Stomach (tissue), 9 donors: Measurements from ENCODE around the gene HNRNPA2B1. TPM values are rescaled to one million over a fixed set of nuclear protein-coding genes. Genes with fewer than 3 reads are reported as not detected.

Source experiments
- DNase-seq, 2 donors: peaks; one replicate each; pipeline versions ENCODE4 v3.0.0 to v3.0.0-alpha.2; 2013 to 2019
- H3K27ac ChIP-seq, 5 donors: fragments of 200-600 bp in 4 of 5; sonication (generic) in 4 of 5; one replicate each; pipeline ENCODE4 v1.5.1; 2013 to 2019; ENCODE audit warnings: mild to moderate bottlenecking in 1 of 5, moderate library complexity in 1 of 5
- H3K27me3 ChIP-seq, 3 donors: fragments of 200-600 bp; sonication (generic); one replicate each; pipeline ENCODE4 v1.5.1; 2017 to 2019; ENCODE audit warnings: mixed run types in 1 of 3
- H3K36me3 ChIP-seq, 4 donors: fragments of 200-600 bp; sonication (generic); 1 replicate in 3 of 4; 2 replicates in 1 of 4; pipeline ENCODE4 v1.5.1; 2016 to 2019
- H3K4me1 ChIP-seq, 4 donors: fragments of 200-600 bp; sonication (generic); one replicate each; pipeline ENCODE4 v1.5.1; 2016 to 2019
- H3K4me3 ChIP-seq, 4 donors: fragments of 200-600 bp; sonication (generic) in 3 of 4; one replicate each; pipeline ENCODE4 v1.5.1; 2016 to 2019; ENCODE audit warnings: mild to moderate bottlenecking in 1 of 4
- H3K9me3 ChIP-seq, 4 donors: fragments of 200-600 bp; sonication (generic); one replicate each; pipeline ENCODE4 v1.5.1; 2016 to 2019
- EP300 ChIP-seq: sonication (generic); formaldehyde crosslinking; IDR thresholded peaks from one replicate; pipeline ENCODE4 v1.6.1; 2017; ENCODE audit warnings: antibody characterized with exemption
- POLR2A ChIP-seq, 4 donors: fragments of 450-650 bp; IDR thresholded peaks; one replicate each; pipeline ENCODE4 v1.6.1; 2016; ENCODE audit warnings: antibody characterized with exemption in 4 of 4, control low read depth in 2 of 4, mild to moderate bottlenecking in 1 of 4, moderate library complexity in 1 of 4
- POLR2AphosphoS5 ChIP-seq, 3 donors: sonication (generic); formaldehyde crosslinking; IDR thresholded peaks; one replicate each; pipeline ENCODE4 v1.6.1; 2016; ENCODE audit warnings: antibody characterized with exemption in 3 of 3
- WGBS, 5 donors: extraction: QIAGEN DNeasy Blood & Tissue Kit in 3 of 5; methylation state at CpG; one replicate each; pipeline versions ENCODE4 v1.1.5 to v1.1.7; 2013 to 2018; 5-methylcytosine and 5-hydroxymethylcytosine counted together
- intact Hi-C: fragments of 100-400 bp; cut with DNase I; formaldehyde crosslinking; loops from one replicate; pipeline ENCODE4 v1.15.1; 2023; ENCODE audit warnings: low total_unique reads
- polyA plus RNA-seq, 3 donors: library from polyadenylated mRNA; stranded (reverse); fragments of 200-250 nt; gene quantifications; one replicate each; pipeline ENCODE4 v1.2.3, GENCODE V29; 2013
- total RNA-seq, 5 donors: library from RNA; depleted of rRNA; stranded (reverse); fragments of >200 nt; gene quantifications; one replicate each; pipeline versions ENCODE4 v1.1.0 to v1.2.3, GENCODE V29; 2014 to 2016
- TF ChIP-seq, protein P1 (sequence below), 7 experiments: fragments of 450-650 bp in 4 of 7; fragments of 200-600 bp in 3 of 7; sonication (generic) in 3 of 7; IDR thresholded peaks; one replicate each; pipeline ENCODE4 v1.5.1; 2016 to 2019; ENCODE audit warnings: antibody characterized with exemption in 7 of 7, control low read depth in 2 of 7, mild to moderate bottlenecking in 1 of 7
- donor health status: healthy with polysubstance abuse.
- donor health status: Bipolar disorder and iron deficiency.
- donor health status: healthy.

Gene HNRNPA2B1
- total and polyA plus RNA-seq, 8 donors: 142 to 464 (median 304) TPM

GRCh38 chr7:26216049-26216448, 15.5 kb upstream of the HNRNPA2B1 start:
- no peak overlapping the region for H3K27ac ChIP-seq
- no peaks in the 10 kb centered on the region for H3K27me3 ChIP-seq
- H3K9me3 ChIP-seq: no peaks in the 10 kb centered on the region
- H3K4me3 ChIP-seq: no peak overlapping the region
- H3K36me3 ChIP-seq: peaks cover 0 to 26% (median 23%) of the 10 kb centered on the region in 4 donors
- intact Hi-C loops: no loop called here
- 63 to 78% (median 74%) methylated on average over 2 of the region's 2 CpGs for WGBS, 5 donors
- DNase-seq: no peak
- TF ChIP-seq EP300 (no peak), POLR2AphosphoS5 (IDR thresholded peaks at IDR 0.05) (no peak), POLR2A (IDR thresholded peaks at IDR 0.05) (no peak)
- TF ChIP-seq, protein P1, sequence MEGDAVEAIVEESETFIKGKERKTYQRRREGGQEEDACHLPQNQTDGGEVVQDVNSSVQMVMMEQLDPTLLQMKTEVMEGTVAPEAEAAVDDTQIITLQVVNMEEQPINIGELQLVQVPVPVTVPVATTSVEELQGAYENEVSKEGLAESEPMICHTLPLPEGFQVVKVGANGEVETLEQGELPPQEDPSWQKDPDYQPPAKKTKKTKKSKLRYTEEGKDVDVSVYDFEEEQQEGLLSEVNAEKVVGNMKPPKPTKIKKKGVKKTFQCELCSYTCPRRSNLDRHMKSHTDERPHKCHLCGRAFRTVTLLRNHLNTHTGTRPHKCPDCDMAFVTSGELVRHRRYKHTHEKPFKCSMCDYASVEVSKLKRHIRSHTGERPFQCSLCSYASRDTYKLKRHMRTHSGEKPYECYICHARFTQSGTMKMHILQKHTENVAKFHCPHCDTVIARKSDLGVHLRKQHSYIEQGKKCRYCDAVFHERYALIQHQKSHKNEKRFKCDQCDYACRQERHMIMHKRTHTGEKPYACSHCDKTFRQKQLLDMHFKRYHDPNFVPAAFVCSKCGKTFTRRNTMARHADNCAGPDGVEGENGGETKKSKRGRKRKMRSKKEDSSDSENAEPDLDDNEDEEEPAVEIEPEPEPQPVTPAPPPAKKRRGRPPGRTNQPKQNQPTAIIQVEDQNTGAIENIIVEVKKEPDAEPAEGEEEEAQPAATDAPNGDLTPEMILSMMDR (IDR thresholded peaks at IDR 0.05): no peak
- no peaks in the 10 kb centered on the region for H3K4me1 ChIP-seq

DNA sequence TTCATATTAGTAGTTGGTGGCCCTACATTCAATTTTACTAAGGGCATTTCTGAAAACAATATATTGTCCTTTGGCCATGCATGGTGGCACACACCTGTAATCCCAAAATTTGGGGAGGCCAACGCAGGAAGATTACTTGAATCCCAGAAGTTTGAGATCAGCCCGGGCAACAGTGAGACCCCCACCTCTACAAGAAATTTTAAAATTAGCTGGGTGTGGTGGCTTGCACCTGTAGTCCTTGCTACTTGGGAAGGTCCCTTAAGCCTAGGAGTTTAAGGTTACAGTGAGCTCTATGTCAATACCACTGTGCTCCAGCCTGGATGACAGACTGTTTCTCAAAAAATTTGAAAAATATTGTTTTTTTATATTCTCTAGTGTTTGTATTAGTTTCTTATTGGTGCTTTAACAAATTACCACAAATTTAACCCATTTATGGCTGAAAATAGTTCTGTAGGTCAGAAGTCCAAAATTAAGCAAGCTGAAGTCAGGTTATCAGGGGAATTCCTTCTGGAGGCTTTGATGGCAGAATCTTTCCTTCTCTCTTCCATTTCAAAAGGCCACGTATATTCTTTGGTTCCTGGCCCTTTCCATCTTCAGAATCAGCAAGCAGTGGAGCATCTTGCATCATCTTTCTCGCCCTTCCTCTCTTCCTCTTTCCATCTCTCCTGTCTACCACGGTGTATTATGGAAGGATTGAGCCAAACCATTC, 13.4 kb upstream of the HNRNPA2B1 start:
- Histone ChIP-seq H3K27ac (no peak overlapping the region), H3K9me3 (no peaks in the 10 kb centered on the region), H3K4me1 (peaks cover 0 to 6% (median 0%) of the 10 kb centered on the region in 4 donors), H3K4me3 (no peak overlapping the region), H3K36me3 (peaks cover 14 to 46% (median 44%) of the 10 kb centered on the region in 4 donors), H3K27me3 (no peaks in the 10 kb centered on the region)
- intact Hi-C loops: no loop called here
- whole genome bisulfite sequencing, 5 donors: 83 to 89% (median 85%) methylated on average over 5 of the region's 5 CpGs
- DNase-seq: no peak
- TF ChIP-seq, protein P1 (IDR thresholded peaks at IDR 0.05): no peak
- TF ChIP-seq POLR2A (IDR thresholded peaks at IDR 0.05) (no peak), POLR2AphosphoS5 (IDR thresholded peaks at IDR 0.05) (no peak), EP300 (no peak)

DNA sequence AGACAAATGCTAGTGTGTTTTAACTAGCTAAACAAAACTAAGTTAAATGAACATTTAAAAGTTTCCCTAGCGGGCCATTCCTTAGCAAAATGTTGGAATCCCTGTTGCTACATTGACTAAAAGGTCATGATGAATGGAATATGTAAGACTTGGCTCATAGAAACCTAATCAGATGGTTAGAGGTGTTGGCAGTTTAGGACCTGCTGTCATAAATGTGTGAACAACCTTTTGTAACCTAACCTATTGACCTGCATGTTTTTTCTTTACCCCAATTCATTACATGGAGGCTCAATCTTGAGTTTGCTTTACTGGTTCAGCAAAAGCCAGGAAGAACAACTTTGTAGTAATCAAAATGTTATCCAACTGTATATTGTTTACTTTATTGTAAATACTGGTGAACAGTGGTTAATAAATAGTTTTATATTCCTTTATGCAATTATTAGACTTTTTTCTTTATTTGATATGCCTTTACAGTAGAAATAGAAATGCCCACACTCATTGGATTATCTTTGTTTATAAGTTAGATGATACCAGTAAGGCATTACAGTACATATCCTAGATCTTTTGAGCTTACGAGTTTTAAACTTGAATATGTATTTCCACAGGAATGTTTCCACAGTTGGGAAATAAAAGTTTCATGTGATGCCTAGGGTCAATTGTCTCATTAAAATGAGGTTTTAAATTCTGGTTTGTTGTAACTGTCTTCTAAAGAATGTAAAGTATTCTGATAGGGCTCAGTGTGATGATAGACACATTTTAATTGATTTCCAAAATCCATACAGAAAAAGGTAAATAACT, 12.6 kb upstream of the HNRNPA2B1 start:
- no peak for DNase-seq
- H3K36me3 ChIP-seq: peaks cover 22 to 55% (median 52%) of the 10 kb centered on the region in 4 donors
- 89 to 95% (median 93%) methylated on average over 2 of the region's 2 CpGs for WGBS, 5 donors
- H3K9me3 ChIP-seq: no peaks in the 10 kb centered on the region
- no peak overlapping the region for H3K4me3 ChIP-seq
- peaks cover 0 to 6% (median 0%) of the 10 kb centered on the region in 4 donors for H3K4me1 ChIP-seq
- no peaks in the 10 kb centered on the region for H3K27me3 ChIP-seq
- H3K27ac ChIP-seq: no peak overlapping the region
- intact Hi-C loops: no loop called here
- TF ChIP-seq POLR2AphosphoS5 (IDR thresholded peaks at IDR 0.05) (no peak), POLR2A (IDR thresholded peaks at IDR 0.05) (no peak), EP300 (no peak)
- TF ChIP-seq, protein P1 (IDR thresholded peaks at IDR 0.05): no peak

DNA sequence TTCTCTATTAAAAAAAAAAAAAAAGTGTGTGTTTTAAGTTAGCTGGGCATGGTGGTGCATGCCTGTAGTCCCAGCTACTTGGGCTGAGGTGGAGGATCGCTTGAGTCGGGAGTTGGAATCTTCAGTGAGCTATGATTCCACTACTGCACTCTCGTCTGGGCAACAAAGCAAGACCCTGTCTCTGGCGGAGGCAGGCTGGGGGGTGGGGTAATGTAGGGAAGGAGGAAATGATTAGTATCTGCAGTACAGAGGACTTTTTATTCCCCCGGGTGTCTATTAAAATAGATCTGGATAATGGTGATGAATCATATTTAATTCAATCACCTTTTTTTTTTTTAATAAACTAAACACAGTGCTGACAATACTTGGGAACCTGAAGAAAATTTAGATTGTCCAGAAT, 7.5 kb upstream of the HNRNPA2B1 start:
- Histone ChIP-seq H3K9me3 (no peaks in the 10 kb centered on the region), H3K4me1 (peaks cover 19 to 39% (median 28%) of the 10 kb centered on the region in 4 donors), H3K27ac (no peak overlapping the region), H3K36me3 (peaks cover 41 to 80% (median 74%) of the 10 kb centered on the region in 4 donors), H3K4me3 (no peak overlapping the region), H3K27me3 (no peaks in the 10 kb centered on the region)
- no peak for TF ChIP-seq POLR2AphosphoS5 (IDR thresholded peaks at IDR 0.05)
- TF ChIP-seq EP300: no peak
- TF ChIP-seq, protein P1 (IDR thresholded peaks at IDR 0.05): no peak
- no peak for TF ChIP-seq POLR2A (IDR thresholded peaks at IDR 0.05)
- 66 to 82% (median 77%) methylated on average over 5 of the region's 5 CpGs for WGBS, 5 donors
- no peak for DNase-seq
- intact Hi-C loops: no loop called here
